Activated CD4-positive, alpha-beta T cell treated with anti-CD3 and anti-CD28 coated beads for 4 hours (primary cell): ENCODE results near the gene KRTAP19-4.
"Not testable (repeated sequence)": the region's sequence is repeated elsewhere in the genome, so short reads cannot be mapped to it uniquely, and the experiment has no call there.

ENCODE experiments used
- DNase-seq, 2 donors: peaks; one replicate each; pipeline ENCODE4 v3.0.0-alpha.2; 2020

The KRTAP19-4 gene, protein sequence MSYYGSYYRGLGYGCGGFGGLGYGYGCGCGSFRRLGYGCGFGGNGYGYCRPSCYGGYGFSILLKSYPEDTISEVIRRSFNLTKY

GRCh38 chr21:30497065-30497464 is at the start of gene KRTAP19-4:
KRTAP19-4 (minus strand) TSS chr21:30497165; CDS start chr21:30497110, 55 bp downstream.
- no peak for DNase-seq

- no peak for DNase-seq
Measured at GRCh38 chr21:30541764-30542163, 44.8 kb upstream of the KRTAP19-4 start, which contains the start of gene KRTAP19-6. KRTAP19-6 (minus strand) TSS chr21:30541864; CDS start chr21:30541833, 31 bp downstream.

GRCh38 chr21:30518876-30519275 is 21.9 kb upstream of the KRTAP19-4 start:
- DNase-seq: no peak

DNA sequence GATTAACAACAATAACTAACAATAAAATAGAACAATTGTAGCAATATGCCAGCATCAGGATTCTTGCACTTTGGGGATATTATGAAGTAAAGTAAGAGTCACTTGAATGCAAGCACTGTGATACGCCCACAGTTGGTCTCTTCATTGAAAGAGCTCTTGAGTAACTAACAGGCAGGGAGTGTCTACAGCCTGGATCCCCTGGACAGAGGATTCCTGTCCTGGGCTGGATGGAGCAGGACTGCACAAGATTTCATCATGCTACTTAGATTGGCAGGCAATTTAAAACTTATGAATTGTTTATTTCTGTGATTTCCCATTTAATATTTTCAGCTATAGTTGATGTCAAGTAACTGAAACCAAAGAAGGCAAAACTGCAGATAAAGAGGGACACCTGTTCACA is 18.7 kb upstream of the KRTAP19-4 start:
- no peak for DNase-seq

DNA sequence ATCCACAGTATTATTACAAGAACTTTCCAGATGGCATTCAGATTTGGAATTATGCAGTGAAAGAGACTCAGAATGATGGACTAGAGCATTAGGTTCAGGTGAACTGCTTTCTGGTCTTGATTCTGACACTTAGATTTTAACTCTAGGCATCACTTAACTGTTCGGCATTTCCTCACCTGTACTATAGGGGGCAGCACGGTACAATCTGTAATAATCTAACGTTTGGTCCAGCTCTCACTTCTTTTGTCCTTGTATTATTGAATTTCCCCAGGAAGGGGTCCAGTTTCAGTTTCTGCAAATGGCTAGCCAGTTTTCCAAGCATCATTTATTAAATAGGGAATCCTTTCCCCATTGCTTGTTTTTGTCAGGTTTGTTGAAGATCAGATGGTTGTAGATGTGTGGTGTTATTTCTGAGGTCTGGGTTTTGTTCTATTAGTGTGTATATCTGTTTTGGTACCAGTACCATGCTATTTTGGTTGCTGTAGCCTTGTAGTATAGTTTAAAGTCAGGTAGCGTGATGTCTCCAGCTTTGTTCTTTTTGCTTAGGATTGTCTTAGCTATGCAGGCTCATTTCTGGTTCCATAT is 8.7 kb upstream of the KRTAP19-4 start:
- DNase-seq: not testable (repeated sequence)

DNA sequence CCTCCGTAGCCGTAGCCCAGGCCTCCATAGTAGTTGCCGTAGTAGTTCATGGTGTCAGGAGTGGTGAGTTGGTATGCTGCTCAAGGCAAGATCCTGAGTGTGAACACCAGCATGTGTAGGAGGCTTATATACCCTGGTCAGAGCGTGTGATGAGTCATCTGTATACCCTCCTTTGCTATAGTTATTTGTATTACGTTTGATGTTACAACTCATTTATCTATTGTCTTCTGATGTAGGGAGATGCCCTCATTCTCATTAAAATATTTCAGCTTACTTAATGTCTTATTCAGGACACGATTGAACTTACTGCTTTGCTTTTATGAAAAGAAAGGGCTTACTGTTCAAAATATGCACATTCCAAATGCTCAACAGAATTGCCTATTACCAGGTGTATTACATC is 5.1 kb upstream of the KRTAP19-4 start, which contains the start of gene KRTAP19-5:
KRTAP19-5 (minus strand) TSS at position 101 of the 400 bp plus-strand sequence; CDS start at position 50, 51 bp downstream.
- DNase-seq: no peak

DNA sequence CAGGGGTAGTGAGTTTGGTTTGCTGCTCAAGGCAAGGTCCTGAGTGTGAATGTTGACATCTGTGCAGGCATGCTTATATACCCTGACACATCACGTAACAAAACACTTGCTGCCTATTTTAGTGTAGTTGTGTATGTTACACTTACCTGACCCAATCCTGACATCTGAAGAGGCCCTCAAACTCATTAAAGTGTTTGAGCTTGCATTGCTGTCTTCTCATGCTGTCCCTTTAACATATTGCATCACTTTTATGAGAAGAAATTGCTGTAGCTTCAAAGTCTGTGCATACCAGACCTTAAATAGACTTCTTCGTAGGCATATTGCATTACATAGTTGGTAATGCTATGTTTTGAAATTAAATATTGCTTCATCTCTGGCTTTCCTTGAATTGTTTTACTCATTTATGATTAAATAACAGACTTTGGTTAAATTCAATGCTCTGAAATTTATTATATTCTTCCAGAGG is 5.0 kb downstream of the KRTAP19-4 start, which contains the start of gene KRTAP19-3:
KRTAP19-3 (minus strand) TSS at position 51 of the 466 bp plus-strand sequence. CDS start 56 bp downstream, outside the sequence.
- DNase-seq: no peak

GRCh38 chr21:30487336-30487735 is 9.6 kb downstream of the KRTAP19-4 start, which contains the start of gene KRTAP19-2:
KRTAP19-2 (minus strand) TSS chr21:30487436; CDS start chr21:30487348, 88 bp downstream.
- DNase-seq: no peak

GRCh38 chr21:30486180-30486579 is 10.8 kb downstream of the KRTAP19-4 start:
- no peak for DNase-seq

- DNase-seq: no peak
Measured at GRCh38 chr21:30482130-30482529, 14.8 kb downstream of the KRTAP19-4 start.

DNA sequence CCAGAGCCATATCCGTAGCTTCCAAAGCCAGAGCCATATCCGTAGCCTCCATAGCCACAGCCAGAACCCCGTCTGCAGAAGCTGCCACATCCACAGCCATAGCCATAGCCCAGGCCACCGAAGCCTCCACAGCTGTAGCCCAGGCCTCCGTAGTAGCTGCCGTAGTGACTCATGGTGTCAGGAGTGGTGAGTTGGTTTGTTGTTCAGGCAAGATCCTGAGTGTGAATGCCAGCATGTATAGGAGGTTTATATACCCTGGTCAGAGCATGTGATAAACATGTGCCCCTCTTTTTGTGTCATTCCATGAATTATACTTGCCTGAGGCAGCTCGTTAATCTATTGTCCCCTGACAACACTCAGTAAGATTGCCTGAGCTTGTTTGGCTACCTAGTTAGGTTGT is 16.8 kb downstream of the KRTAP19-4 start, which contains the start of gene KRTAP19-1:
KRTAP19-1 (minus strand) TSS at position 223 of the 400 bp plus-strand sequence; CDS start at position 173, 50 bp downstream.
- no peak for DNase-seq

DNA sequence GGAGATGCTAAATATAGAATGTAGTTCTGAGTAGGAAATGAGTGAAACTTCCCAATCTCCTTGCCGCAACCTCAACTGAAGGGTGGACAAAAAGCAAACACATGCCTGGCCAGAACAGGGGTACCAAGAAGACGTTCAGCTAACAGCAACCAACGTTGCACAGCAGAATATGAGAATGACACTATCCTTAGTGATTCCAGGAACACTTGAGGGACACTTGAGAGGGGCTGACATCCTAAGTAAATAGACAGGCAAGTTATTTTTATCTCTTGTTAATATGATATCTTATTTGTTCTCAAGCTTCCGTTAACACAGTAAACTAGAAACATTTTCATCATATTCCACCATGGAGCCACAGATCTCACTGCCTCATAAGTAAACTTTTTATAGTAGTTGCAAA is 17.7 kb downstream of the KRTAP19-4 start:
- no peak for DNase-seq

- DNase-seq: no peak
Measured at GRCh38 chr21:30478004-30478403, 19.0 kb downstream of the KRTAP19-4 start.

DNA sequence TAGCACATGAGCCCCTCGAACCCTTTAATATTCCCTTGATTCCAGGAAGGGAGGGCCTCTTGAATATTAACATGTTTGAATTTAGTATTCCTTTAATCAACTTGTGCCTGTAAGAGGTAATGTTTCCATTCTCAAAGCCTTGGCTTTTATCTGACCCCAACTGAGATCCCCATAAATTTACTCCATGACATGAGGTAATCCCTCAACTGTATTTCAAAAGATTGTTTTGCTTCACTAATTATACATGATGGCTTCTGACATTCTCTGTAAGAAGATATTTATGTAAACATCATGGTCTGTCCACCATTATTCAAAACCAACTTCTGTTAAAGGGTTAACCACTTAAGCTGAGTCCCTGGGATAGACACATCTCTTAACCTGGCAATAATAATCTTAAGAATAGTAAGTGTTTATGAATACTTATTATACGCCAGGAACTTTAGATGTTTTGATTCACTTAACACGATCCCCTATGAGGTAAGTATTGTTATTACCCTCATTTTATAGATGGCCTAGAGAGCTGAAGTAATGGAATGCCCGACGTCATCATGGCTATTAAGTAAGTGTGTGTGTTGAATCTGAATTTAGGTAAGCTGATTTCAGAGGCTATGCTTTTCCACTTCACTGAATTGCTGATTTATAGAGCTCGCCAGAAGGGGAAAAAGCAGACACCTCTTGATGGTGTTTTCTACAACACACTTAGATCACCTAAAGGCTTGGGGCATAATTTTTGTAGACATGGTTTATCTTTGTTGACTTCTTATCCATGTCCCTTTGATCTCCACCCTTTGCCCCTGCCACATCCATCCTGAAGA is 27.9 kb downstream of the KRTAP19-4 start:
- DNase-seq: no peak

DNA sequence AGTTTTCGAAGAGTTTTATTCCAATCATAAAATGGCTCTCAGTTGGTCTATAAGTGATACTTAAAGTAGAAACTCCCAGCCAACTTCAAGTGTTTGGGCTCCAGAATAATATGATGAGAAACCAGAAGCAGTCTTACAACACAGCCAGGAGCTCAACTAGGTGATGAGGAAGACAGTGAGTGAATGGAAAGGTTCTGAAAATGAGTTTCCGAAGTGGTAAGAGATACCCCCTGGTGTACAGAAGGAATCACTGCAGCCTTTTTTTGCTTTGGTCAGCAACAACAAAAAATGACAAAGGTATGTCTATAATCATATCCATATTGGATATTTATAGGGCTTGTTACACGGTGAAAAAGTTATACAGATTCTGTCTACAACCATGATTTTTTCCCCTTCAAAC is 33.3 kb downstream of the KRTAP19-4 start:
- DNase-seq: no peak

DNA sequence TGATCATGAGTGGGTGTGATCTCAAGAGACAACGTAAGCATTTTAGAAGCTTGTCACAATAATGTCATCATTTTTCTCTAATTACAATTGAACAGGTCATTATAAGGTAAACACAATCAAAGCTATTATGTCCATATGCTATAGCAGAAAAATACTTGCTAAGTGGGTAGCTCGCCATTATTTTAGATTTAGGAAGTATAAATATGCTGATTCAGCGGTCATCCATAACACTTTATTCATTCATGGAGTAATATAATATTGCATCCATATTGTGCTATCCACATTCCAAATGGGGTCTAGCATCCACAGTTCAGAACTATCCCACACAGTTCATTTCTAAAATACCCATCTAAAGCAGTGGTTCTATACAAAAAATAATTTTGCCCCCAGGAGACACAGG is 48.5 kb downstream of the KRTAP19-4 start:
- no peak for DNase-seq

DNA sequence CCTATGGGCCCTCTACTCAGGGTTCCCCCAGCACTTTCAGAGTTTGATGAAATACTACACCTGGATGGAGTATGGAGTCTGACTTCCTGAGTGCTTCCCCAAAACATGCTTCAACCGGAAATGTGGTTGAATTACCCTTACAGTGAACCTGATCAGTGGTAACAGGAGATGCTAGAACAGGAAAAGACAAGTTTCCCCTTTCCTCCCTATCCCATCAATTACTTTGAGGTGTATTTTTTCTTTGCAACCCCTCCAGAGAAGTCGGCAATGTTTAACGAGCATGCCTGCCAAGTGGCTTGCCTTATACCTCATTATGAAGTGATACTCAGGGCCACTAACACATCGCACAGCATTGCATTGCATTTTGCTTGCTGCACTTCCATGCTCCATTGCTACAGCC is 49.9 kb downstream of the KRTAP19-4 start:
- no peak for DNase-seq
